ENCODE results near the gene IFT81.

- TF ChIP-seq CTCF (IDR thresholded peaks at IDR 0.05) (no peak), POLR2A (IDR thresholded peaks at IDR 0.05) (no peak)
These were observed 124.9 kb downstream of the IFT81 start for GRCh38 chr12:110249105-110249504.

Data from uterus (tissue), 2 donors.